Measurements from ENCODE around the gene HSPA12A.

DNA sequence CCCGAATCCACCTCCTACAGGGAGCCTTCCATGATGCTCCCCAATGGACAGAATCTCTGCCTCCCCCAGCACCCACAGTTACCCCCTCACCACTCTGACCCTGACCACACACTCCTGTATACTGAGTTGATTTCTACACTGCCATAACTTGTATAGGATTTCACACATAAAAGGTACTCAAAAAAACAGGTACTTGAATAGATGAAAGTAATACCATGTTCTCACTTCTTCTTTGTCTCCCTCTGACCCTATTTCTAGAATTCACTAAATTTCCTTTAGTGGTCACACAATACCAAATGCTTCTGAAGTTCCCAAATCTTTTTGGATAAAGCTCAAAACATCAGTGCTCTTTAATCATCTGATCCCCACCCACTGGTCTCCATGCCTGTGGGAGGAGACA is 45.4 kb downstream of the HSPA12A start:
- TF ChIP-seq, protein P1, sequence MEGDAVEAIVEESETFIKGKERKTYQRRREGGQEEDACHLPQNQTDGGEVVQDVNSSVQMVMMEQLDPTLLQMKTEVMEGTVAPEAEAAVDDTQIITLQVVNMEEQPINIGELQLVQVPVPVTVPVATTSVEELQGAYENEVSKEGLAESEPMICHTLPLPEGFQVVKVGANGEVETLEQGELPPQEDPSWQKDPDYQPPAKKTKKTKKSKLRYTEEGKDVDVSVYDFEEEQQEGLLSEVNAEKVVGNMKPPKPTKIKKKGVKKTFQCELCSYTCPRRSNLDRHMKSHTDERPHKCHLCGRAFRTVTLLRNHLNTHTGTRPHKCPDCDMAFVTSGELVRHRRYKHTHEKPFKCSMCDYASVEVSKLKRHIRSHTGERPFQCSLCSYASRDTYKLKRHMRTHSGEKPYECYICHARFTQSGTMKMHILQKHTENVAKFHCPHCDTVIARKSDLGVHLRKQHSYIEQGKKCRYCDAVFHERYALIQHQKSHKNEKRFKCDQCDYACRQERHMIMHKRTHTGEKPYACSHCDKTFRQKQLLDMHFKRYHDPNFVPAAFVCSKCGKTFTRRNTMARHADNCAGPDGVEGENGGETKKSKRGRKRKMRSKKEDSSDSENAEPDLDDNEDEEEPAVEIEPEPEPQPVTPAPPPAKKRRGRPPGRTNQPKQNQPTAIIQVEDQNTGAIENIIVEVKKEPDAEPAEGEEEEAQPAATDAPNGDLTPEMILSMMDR (conservative IDR thresholded peaks at IDR 0.05 in 1 of 2, IDR thresholded peaks at IDR 0.05 in 1 of 2; ENCODE audit: low read depth in 1 of 2, low read length in 2 of 2) = no peak
- TF ChIP-seq EZH2 (IDR thresholded peaks at IDR 0.05; ENCODE audit: low read length, missing control alignments) = no peak

Measured in fibroblast of lung (primary cell).